SK-N-SH (cell line): ENCODE results near the gene NOP56. TPM values are rescaled to one million over a fixed set of nuclear protein-coding genes. Genes with fewer than 3 reads are reported as not detected.

Source experiments
- CTCF ChIA-PET: fragments of 300-600, 350-600 bp; formaldehyde crosslinking; extraction: SDS; loops from one replicate; lab custom pipeline; 2021; lab: Yijun Ruan, JAX
- POLR2A ChIA-PET: fragments of 350-600 bp; sonication (Branson Sonifier 250); formaldehyde crosslinking; extraction: SDS; loops from one replicate; lab custom pipeline; 2020; ENCODE audit warnings: antibody characterized with exemption, inconsistent platforms; lab: Yijun Ruan, JAX
- DNase-seq: peaks from one replicate; pipeline ENCODE4 v3.0.0; 2012
- H2AFZ ChIP-seq: fragments of 200-600 bp; sonication (generic); 2 replicates; pipeline ENCODE4 v1.8.1; 2016; ENCODE audit warnings: antibody characterized with exemption, mild to moderate bottlenecking, low read depth
- H3F3A ChIP-seq: fragments of 200-600 bp; sonication (generic); replicated peaks from 2 replicates; pipeline ENCODE3; 2016; ENCODE audit warnings: antibody characterized with exemption, mild to moderate bottlenecking; ENCODE audit not compliant: insufficient read depth
- H3K27ac ChIP-seq, 2 experiments: fragments of 200-500 bp in 1 of 2; fragments of 200-600 bp in 1 of 2; sonication (Bioruptor generic) in 1 of 2; sonication (generic), shearing (Covaris generic) in 1 of 2; 2 replicates each; pipeline versions ENCODE4 v1.5.1 to v1.6.1; 2014 to 2016; ENCODE audit warnings: low read depth in 2 of 2, inconsistent platforms in 1 of 2, low read length in 1 of 2, mild to moderate bottlenecking in 1 of 2, mixed read lengths in 1 of 2
- H3K27me3 ChIP-seq: fragments of 200-600 bp; sonication (generic), shearing (Covaris generic); 2 replicates; pipeline ENCODE4 v1.6.1; 2016; ENCODE audit warnings: mixed run types; ENCODE audit not compliant: insufficient read depth
- H3K36me3 ChIP-seq, 2 experiments: fragments of 200-500 bp in 1 of 2; fragments of 200-600 bp in 1 of 2; sonication (Bioruptor generic) in 1 of 2; sonication (generic) in 1 of 2; replicated peaks in 1 of 2; 2 replicates each; pipeline versions ENCODE3 to v1.5.1; 2014 to 2016; ENCODE audit warnings: low read length in 1 of 2, mild to moderate bottlenecking in 1 of 2; ENCODE audit not compliant: insufficient read depth in 2 of 2, control insufficient read depth in 1 of 2
- H3K4me1 ChIP-seq, 2 experiments: fragments of 200-500 bp in 1 of 2; fragments of 200-600 bp in 1 of 2; sonication (Bioruptor generic) in 1 of 2; sonication (generic), shearing (Covaris generic) in 1 of 2; 2 replicates each; pipeline versions ENCODE4 v1.5.1 to v1.6.1; 2014 to 2016; ENCODE audit warnings: low read depth in 1 of 2, low read length in 1 of 2, mixed run types in 1 of 2; ENCODE audit not compliant: insufficient read depth in 2 of 2, control insufficient read depth in 1 of 2
- H3K4me2 ChIP-seq: fragments of 200-600 bp; sonication (generic), shearing (Covaris generic); 2 replicates; pipeline ENCODE4 v1.6.1; 2017; ENCODE audit warnings: mixed run types
- H3K4me3 ChIP-seq, 2 experiments: fragments of 200-500 bp in 1 of 2; fragments of 200-600 bp in 1 of 2; sonication (Bioruptor generic) in 1 of 2; sonication (generic), shearing (Covaris generic) in 1 of 2; 2 replicates each; pipeline versions ENCODE4 v1.5.1 to v1.8.1; 2014 to 2016; ENCODE audit warnings: low read depth in 2 of 2, inconsistent platforms in 1 of 2, low read length in 1 of 2, mild to moderate bottlenecking in 1 of 2, mixed read lengths in 1 of 2, moderate library complexity in 1 of 2
- H3K79me2 ChIP-seq: fragments of 200-600 bp; sonication (generic); 2 replicates; pipeline ENCODE4 v1.8.1; 2017; ENCODE audit warnings: mild to moderate bottlenecking; ENCODE audit not compliant: insufficient read depth
- H3K9ac ChIP-seq: fragments of 200-600 bp; sonication (generic); 2 replicates; pipeline ENCODE4 v1.6.1; 2017; ENCODE audit warnings: mixed run types
- H3K9me2 ChIP-seq: fragments of 200-600 bp; sonication (generic); 2 replicates; pipeline ENCODE4 v1.6.1; 2017; ENCODE audit warnings: mixed run types
- H3K9me3 ChIP-seq: fragments of 200-600 bp; sonication (generic); 2 replicates; pipeline ENCODE4 v1.6.1; 2017; ENCODE audit warnings: mixed run types, mild to moderate bottlenecking, moderate library complexity
- H4K20me1 ChIP-seq: fragments of 200-600 bp; sonication (generic); 2 replicates; pipeline ENCODE4 v1.6.1; 2017; ENCODE audit warnings: mild to moderate bottlenecking, mixed run types; ENCODE audit not compliant: insufficient read depth
- ELF1 ChIP-seq: IDR thresholded peaks from 2 replicates; pipeline ENCODE4 v1.4.0; 2012
- EZH2phosphoT487 ChIP-seq: fragments of 200-600 bp; sonication (generic); IDR thresholded peaks from 2 replicates; pipeline ENCODE4 v1.6.1; 2017; ENCODE audit warnings: low read depth, mixed run types, mild to moderate bottlenecking, antibody characterized with exemption, moderate library complexity, borderline replicate concordance
- FOXJ3 ChIP-seq: sonication (generic); formaldehyde crosslinking; IDR thresholded peaks from 2 replicates; pipeline ENCODE4 v1.5.1; 2020; ENCODE audit warnings: mild to moderate bottlenecking, missing genetic modification reagents
- JUND ChIP-seq: IDR thresholded peaks from 2 replicates; pipeline ENCODE4 v1.4.0; 2012
- RAD21 ChIP-seq: IDR thresholded peaks from 2 replicates; pipeline ENCODE4 v1.6.1; 2012; ENCODE audit warnings: mild to moderate bottlenecking, low read length
- RXRA ChIP-seq: IDR thresholded peaks from 2 replicates; pipeline ENCODE4 v1.4.0; 2012; ENCODE audit warnings: low read depth, mild to moderate bottlenecking, borderline replicate concordance
- SMC3 ChIP-seq: IDR thresholded peaks from 2 replicates; pipeline ENCODE4 v1.6.1; 2012; ENCODE audit warnings: low read depth, low read length, improper control_type of control experiment
- TCF12 ChIP-seq: IDR thresholded peaks from 2 replicates; pipeline ENCODE4 v1.4.0; 2012
- TEAD4 ChIP-seq: IDR thresholded peaks from 2 replicates; pipeline ENCODE4 v1.4.0; 2012; ENCODE audit warnings: mild to moderate bottlenecking, borderline replicate concordance; ENCODE audit not compliant: insufficient read depth
- WGBS: methylation state at CpG from one replicate; pipeline ENCODE4 v1.1.6; 2017; ENCODE audit warnings: low lambda C conversion rate; 5-methylcytosine and 5-hydroxymethylcytosine counted together
- polyA plus RNA-seq, 3 experiments: library from polyadenylated mRNA; depleted of rRNA; stranded (reverse); fragments of >200 nt; gene quantifications; 2 replicates each; pipeline ENCODE4 v1.2.3, GENCODE V29; 2012
- TF ChIP-seq, protein P1 (sequence below): fragments of 150-350 bp; IDR thresholded peaks from 2 replicates; pipeline ENCODE4 v1.6.1; 2017; ENCODE audit warnings: antibody characterized with exemption, low read length, low read depth, borderline replicate concordance
- TF ChIP-seq, protein P2 (sequence below): IDR thresholded peaks from 2 replicates; pipeline ENCODE4 v1.4.0; 2012; ENCODE audit warnings: low read depth
- TF ChIP-seq, protein P3 (sequence below): IDR thresholded peaks from 2 replicates; pipeline ENCODE4 v1.4.0; 2012; ENCODE audit warnings: low read depth, borderline replicate concordance
- TF ChIP-seq, protein P4 (sequence below): fragments of 200-600 bp; sonication (generic); IDR thresholded peaks from 2 replicates; pipeline ENCODE4 v1.6.1; 2017; ENCODE audit warnings: antibody characterized with exemption, mild to moderate bottlenecking, moderate library complexity
- TF ChIP-seq, protein P5 (sequence below): IDR thresholded peaks from 2 replicates; pipeline ENCODE4 v1.4.0; 2012; ENCODE audit warnings: low read depth, borderline replicate concordance

NOP56 gene
- polyA plus RNA-seq, 1 of the 3 experiments (the other 2 are of a cell fraction), result 158 TPM

DNA sequence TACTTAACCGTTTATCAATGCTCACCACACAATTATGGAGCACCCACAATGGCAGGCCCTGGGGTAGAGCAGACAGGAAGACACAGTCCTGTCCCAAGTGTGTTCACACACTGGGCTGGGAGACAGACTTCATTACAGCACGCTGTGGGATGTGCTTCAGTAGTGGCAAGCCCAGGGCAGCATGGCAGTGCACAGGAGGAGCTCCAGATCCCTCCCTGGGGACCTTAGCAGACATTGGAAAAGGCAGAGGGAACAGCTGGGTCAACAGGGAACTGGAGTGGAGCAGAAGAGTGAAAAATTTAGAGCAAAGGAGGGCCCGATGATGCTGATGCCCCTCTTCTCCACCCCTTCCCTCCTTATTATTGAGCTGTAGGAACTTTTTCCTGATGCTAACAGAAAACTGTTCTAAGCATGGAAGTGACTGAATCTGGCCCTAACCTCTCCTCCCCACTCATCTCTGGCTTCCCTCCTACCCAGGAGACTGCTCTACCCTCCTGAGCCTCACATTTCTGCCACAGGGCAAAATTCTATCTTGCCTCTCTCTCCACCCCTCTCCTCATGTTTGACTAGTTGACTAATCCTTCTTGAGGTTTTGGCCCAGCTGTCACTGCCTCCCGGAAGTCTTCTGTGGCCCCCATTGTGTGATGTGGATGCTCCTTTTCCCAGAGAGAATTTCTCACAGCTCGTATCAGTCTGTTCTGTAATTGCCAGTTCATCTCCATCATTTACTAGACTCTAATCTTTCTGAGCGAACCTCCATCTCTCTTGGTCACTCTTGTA lies 41.3 kb upstream of the NOP56 start:
- no peaks in the 10 kb centered on the region for H3K36me3 ChIP-seq
- H3K9ac ChIP-seq, result no peak overlapping the region
- 15% methylated on average over 6 of the region's 6 CpGs for WGBS
- no peaks in the 10 kb centered on the region for H3K4me1 ChIP-seq
- H4K20me1 ChIP-seq, result no peaks in the 10 kb centered on the region
- H3K9me3 ChIP-seq, result peaks cover 5% of the 10 kb centered on the region; the same call in 1 of the 2 replicates
- ChIA-PET CTCF (interaction anchor here (1.1 to 1.2 kb wide), 2 partner anchors 13 to 89 kb away, joined by 4 to 5 read pairs; no protein-coding TSS in a partner anchor), POLR2A (no interaction called here)
- no peaks in the 10 kb centered on the region; the same call in 1 of the 2 replicates for H3K27me3 ChIP-seq
- TF ChIP-seq EZH2phosphoT487 (no peak), RXRA (no peak), TEAD4 (no peak), RAD21 (no peak), SMC3 (no peak), JUND (no peak), FOXJ3 (CRISPR knock-in tag) (no peak), ELF1 (no peak), TCF12 (no peak)
- TF ChIP-seq, protein P1, sequence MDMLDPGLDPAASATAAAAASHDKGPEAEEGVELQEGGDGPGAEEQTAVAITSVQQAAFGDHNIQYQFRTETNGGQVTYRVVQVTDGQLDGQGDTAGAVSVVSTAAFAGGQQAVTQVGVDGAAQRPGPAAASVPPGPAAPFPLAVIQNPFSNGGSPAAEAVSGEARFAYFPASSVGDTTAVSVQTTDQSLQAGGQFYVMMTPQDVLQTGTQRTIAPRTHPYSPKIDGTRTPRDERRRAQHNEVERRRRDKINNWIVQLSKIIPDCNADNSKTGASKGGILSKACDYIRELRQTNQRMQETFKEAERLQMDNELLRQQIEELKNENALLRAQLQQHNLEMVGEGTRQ, result no peak
- TF ChIP-seq, protein P2, sequence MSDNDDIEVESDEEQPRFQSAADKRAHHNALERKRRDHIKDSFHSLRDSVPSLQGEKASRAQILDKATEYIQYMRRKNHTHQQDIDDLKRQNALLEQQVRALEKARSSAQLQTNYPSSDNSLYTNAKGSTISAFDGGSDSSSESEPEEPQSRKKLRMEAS, result no peak
- TF ChIP-seq, protein P3, sequence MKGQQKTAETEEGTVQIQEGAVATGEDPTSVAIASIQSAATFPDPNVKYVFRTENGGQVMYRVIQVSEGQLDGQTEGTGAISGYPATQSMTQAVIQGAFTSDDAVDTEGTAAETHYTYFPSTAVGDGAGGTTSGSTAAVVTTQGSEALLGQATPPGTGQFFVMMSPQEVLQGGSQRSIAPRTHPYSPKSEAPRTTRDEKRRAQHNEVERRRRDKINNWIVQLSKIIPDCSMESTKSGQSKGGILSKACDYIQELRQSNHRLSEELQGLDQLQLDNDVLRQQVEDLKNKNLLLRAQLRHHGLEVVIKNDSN, result no peak
- TF ChIP-seq, protein P4, sequence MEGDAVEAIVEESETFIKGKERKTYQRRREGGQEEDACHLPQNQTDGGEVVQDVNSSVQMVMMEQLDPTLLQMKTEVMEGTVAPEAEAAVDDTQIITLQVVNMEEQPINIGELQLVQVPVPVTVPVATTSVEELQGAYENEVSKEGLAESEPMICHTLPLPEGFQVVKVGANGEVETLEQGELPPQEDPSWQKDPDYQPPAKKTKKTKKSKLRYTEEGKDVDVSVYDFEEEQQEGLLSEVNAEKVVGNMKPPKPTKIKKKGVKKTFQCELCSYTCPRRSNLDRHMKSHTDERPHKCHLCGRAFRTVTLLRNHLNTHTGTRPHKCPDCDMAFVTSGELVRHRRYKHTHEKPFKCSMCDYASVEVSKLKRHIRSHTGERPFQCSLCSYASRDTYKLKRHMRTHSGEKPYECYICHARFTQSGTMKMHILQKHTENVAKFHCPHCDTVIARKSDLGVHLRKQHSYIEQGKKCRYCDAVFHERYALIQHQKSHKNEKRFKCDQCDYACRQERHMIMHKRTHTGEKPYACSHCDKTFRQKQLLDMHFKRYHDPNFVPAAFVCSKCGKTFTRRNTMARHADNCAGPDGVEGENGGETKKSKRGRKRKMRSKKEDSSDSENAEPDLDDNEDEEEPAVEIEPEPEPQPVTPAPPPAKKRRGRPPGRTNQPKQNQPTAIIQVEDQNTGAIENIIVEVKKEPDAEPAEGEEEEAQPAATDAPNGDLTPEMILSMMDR, result no peak
- TF ChIP-seq, protein P5, sequence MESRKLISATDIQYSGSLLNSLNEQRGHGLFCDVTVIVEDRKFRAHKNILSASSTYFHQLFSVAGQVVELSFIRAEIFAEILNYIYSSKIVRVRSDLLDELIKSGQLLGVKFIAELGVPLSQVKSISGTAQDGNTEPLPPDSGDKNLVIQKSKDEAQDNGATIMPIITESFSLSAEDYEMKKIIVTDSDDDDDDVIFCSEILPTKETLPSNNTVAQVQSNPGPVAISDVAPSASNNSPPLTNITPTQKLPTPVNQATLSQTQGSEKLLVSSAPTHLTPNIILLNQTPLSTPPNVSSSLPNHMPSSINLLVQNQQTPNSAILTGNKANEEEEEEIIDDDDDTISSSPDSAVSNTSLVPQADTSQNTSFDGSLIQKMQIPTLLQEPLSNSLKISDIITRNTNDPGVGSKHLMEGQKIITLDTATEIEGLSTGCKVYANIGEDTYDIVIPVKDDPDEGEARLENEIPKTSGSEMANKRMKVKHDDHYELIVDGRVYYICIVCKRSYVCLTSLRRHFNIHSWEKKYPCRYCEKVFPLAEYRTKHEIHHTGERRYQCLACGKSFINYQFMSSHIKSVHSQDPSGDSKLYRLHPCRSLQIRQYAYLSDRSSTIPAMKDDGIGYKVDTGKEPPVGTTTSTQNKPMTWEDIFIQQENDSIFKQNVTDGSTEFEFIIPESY, result no peak
- no peaks in the 10 kb centered on the region for H3K9me2 ChIP-seq
- no peak overlapping the region for H3K4me2 ChIP-seq
- H3K79me2 ChIP-seq, result no peaks in the 10 kb centered on the region
- H3F3A ChIP-seq, result no peaks in the 10 kb centered on the region
- no peak overlapping the region for H2AFZ ChIP-seq
- H3K4me3 ChIP-seq, result no peak overlapping the region
- H3K27ac ChIP-seq, result no peak overlapping the region
- DNase-seq, result no peak
